Dedifferentiated amniotic fluid mesenchymal stem cell (primary cell): ENCODE measurements around the gene ZNF384.
"Not testable (repeated sequence)": the region's sequence is repeated elsewhere in the genome, so short reads cannot be mapped to it uniquely, and the experiment has no call there.

Experiments
- DNase-seq: peaks from one replicate; pipeline ENCODE4 v3.0.0-alpha.2; 2016; ENCODE audit errors: extremely low spot score

Gene ZNF384

DNA sequence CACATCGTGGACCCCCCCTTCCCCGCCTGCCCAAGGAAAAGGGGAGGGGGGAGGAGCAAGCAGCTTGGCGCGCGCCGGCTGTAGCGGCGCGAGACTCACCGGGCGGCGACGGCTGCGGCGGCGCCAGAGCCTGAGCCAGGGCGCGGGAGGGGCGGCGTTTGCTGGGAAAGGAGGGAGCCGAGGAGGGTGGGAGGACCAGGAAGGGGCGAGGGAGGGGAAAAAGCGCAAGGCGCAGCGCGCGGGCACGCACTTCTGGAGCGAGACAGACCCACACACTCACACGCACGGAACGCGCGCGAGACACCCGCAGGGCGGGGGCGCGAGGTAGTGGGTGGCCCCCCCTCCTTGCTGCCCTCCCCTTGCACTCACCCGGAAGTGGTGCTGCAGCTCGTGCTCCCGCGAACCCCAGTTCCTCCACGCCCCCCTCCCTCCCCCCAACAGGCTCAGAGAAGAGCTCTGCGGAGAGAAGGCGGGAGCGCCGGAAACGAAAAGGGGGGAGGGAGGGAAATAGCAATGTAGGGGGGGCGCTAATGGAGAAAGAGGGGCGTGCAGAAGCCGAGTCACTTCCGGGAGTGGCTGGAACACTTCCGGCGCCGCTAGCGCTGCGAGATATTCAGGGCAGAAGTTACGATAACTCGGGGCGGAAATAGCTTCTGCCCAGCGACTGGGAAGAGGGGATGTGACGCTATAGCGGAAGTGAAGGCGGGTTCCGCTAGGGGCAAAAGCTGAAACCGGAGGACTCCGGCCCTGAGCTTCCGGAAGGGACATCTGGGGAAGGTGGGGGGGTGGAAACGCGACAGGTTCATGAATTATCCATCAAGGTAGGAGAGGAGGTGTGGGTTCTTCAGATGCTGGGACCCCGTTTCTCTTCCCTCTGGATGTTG, at the start of gene ZNF384:
TSS of gene ZNF384 (minus strand) at position 377 of the 884 bp plus-strand sequence. CDS start 9,855 bp downstream, outside the sequence.
- peak; percentile 99 for DNase-seq

DNA sequence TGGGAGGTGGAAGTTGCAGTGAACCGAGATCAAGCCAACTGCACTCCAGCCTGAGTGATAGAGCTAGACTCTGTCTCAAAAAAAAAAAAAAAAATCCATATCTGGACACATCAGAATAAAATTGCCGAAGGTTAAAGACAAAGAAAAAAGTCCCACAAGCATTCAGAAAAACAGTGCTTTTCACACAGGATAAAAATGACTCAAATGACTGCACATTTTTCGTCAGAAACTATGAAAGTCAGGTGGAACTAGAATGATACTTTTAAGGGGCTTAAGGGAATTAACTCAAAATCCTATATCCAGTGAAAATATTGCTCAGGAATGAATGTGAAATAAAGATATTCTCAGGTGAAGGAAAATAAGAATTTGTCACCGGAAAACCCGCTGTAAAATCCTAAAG, 47.6 kb upstream of the ZNF384 start:
- no peak for DNase-seq

DNA sequence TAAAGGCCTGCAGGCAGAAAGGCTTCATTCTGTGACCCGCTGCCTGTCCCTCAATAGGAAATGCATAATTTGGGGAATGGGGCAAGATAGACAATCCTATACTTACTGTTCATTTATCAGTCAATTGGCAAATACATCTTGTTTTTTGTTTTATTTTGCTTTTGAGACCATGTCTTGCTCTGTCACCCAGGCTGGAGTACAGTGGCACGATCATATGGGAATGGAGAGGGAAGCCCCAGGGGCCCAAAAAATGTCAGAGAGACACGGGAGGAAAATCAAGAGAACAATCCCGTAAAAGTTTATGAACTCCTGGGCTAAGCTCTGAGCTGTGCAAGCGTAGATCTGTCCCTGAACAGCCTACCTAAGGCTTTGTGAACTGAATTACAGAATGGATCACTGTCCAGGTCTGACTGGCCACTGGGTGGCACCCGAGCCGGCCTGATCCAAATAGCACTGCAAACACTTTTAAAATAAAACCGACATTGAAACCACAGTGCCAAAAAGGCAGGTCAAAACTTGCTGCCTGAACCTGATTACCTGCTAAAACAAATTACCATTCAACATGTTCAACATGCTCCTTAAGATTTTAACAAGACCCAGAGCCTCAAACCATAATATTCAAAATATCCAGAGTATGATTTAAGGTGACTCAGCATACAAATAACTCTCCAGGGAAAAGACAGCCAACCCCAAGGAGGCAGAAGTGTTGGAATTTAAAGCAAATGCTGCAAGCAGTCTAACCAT, 46.4 kb upstream of the ZNF384 start:
- peak; percentile 47 for DNase-seq

DNA sequence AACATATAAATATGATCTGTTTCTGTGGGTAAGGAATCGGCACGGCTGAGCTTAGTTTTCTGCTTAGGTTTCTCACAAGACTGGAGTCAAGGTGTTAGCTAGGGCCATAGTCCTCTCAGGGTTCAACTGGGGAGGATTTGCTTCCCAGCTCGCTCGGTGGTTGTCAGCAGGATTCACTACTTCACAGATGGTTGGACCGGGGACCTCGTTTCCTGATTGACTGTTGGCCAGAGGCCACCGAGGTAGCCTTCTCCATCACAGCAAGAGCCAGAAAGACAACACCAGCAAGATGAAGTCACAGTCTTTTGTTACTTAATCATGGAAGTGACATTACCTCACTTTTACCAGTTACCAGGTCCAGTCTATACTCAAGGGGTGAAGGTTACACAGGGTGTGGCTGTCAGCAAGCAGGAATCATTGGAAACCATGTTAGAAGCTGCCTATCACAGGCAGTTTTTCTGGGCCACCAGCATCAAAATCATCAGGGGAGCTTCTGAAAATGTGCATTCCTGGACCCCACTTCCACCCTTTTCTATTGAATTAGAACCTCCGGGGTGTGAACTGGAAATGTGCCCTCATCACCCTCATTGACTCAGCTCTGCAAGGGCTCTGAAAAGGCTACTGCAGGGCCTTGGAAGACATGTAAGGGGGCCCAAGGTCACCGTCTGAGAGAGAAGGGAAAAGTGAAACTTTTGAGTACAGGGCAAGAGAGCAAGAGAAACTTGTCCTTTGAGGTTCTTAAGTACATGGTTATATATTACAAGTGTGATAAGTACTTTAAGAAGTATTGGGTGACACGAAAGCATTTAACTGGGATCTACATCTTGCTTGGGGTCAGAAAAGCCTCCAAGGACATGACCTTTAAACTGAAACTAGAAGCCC, 45.6 kb upstream of the ZNF384 start:
- no peak for DNase-seq

- no peak for DNase-seq
These were observed 41.0 kb upstream of the ZNF384 start for GRCh38 chr12:6730169-6730568.

- no peak for DNase-seq
These were observed 40.0 kb upstream of the ZNF384 start for GRCh38 chr12:6729186-6729585.

- no peak for DNase-seq
These were observed 36.2 kb upstream of the ZNF384 start for GRCh38 chr12:6725350-6725749.

- DNase-seq, result no peak
These were observed 35.2 kb upstream of the ZNF384 start for GRCh38 chr12:6724409-6724797.

DNA sequence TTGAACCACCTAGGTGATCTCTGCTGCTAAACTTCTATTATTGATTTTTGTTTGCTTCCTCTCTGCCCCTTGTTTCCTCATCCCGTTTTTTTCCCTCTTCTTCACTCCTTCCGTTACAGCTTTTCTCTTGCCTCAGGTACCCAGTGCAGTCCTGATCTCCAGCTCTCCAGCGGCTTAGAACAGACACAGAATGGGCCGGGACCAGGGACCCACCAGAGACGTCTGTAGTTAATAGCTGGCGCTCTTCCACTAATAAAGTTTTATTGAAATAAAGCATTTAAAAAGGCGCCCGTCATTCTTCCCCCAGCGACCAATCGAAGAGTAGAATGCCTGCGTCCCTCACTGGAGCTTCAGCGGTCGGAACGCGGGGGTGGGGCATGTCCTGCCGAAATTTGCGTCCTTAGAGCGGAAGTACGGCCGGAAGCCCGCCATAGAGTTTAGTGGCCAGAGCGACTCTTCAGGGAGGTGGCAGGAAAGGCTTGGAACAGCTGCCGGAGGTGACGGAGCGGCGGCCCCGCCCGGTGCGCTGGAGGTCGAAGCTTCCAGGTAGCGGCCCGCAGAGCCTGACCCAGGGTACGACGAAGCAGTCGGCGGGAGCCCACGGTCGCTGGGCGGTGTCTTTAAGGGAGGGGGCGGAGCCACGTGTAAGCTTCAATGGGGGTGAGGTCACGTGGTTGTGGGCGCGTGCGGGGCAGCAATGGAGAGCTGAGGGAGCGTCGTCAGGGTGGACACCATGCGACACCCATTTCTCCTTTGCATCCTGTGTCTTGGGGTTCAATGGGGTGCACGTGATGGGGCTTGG, 34.6 kb upstream of the ZNF384 start, which contains the start of gene COPS7A:
TSS of gene COPS7A (plus strand) at position 440 of the 802 bp plus-strand sequence. CDS start 611 bp downstream, outside the sequence.
- peak; percentile 98 for DNase-seq

DNA sequence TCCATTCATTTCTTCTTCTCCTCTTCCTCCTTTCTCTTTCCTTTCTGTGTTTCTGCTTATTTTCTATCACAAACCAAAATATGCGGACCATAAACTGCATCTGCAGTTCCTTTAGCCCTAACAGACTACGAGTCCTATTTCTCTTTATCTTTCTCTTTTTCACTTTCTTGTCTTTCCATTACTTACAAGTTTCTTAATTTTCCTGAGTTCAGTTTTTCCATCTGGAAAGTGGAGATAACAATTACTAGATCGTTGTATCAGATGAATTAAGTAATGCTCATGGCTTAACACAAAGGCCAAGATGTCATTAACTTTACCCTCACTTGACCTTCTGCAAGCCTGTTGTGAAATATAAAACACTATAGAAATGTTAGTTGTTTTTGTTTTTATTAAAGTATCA, 33.7 kb upstream of the ZNF384 start:
- DNase-seq, result no peak

DNA sequence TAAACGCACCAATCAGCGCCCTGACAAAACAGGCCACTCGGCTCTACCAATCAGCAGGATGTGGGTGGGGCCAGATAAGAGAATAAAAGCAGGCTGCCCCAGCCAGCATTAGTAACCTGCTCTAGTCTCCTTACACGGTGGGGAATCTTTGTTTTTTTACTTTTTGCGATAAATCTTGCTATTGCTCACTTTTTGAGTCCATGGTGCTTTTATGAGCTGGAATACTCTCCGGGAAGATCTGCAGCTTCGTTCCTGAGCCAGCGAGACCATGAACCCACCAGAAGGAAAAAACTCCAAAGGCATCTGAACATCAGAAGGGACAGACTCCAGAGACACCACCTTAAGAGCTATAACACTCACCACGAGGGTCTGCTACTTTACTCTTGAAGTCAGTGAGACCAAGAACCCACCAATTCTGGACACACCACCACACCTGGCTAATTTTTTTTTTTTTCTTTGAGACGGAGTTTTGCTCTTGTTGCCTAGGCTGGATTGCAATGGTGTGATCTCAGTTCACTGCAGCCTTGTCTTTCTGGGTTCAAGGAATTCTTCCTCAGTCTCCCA, 27.8 kb upstream of the ZNF384 start:
- no peak for DNase-seq

- not testable (repeated sequence) for DNase-seq
These were observed 27.1 kb upstream of the ZNF384 start for GRCh38 chr12:6716031-6716873.

DNA sequence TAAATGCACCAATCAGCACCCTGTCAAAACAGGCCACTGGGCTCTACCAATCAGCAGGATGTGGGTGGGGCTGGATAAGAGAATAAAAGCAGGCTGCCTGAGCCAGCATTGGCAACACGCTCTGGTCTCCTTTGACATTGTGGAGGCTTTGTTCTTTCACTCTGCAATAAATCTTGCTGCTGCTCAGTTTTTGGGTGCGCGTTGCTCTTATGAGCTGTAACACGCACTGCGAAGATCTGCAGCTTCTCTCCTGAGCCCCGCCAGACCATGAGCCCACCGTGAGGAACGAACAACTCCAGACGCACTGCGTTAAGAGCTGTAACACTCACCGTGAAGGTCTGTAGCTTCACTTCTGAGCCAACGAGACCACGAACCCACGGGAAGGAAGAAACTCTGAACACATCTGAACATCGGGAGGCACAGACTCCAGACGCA, 19.8 kb upstream of the ZNF384 start:
- no peak for DNase-seq

DNA sequence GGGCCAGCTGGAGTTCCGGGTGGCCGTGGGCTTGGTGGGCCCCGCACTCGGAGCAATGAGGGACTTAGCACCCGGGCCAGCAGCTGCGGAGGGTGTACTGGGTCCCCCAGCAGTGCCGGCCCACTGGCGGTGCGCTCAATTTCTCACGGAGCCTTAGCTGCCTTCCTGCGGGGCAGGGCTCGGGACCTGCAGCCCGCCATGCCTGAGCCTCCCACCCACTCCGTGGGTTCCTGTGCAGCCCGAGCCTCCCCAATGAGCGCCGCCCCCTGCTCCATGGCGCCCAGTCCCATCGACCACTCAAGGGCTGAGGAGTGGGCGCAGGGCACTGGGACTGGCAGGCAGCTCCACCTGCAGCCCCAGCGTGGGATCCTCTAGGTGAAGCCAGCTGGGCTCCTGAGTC, 19.2 kb upstream of the ZNF384 start:
- DNase-seq, result not testable (repeated sequence)

GRCh38 chr12:6703631-6704030, 14.5 kb upstream of the ZNF384 start:
- no peak for DNase-seq

GRCh38 chr12:6701078-6701768, 12.0 kb upstream of the ZNF384 start:
- no peak for DNase-seq

GRCh38 chr12:6700646-6701051, 11.5 kb upstream of the ZNF384 start, which contains the start of gene PIANP:
Gene PIANP, minus strand, starts transcription at chr12:6700815. Its CDS starts 2,754 bp downstream, at chr12:6698061.
- no peak for DNase-seq

GRCh38 chr12:6699989-6700645, 10.9 kb upstream of the ZNF384 start:
- DNase-seq, result no peak
